Keratinocyte (primary cell): ENCODE data around the gene AMIGO2. TPM values are rescaled to one million over a fixed set of nuclear protein-coding genes. Genes with fewer than 3 reads are reported as not detected.

Experiments used
- DNase-seq: peaks from one replicate; pipeline ENCODE4 v3.0.0-alpha.2; 2011; ENCODE audit warnings: low read depth, missing footprints, low spot score
- FAIRE-seq: peaks from 2 replicates; lab custom pipeline; 2011; peaks lifted over from hg19 to GRCh38; lab: Jason Lieb, UNC
- H2AFZ ChIP-seq: 2 replicates; pipeline ENCODE4 v1.6.0; 2012; ENCODE audit warnings: low read length, control low read depth, inconsistent platforms; ENCODE audit not compliant: control insufficient read depth
- H3K27ac ChIP-seq: 2 replicates; pipeline ENCODE4 v1.5.1; 2011; ENCODE audit warnings: low read length; ENCODE audit not compliant: control insufficient read depth, insufficient read depth
- H3K27me3 ChIP-seq: 3 replicates; pipeline ENCODE4 v1.6.0; 2011; ENCODE audit warnings: low read length; ENCODE audit not compliant: control insufficient read depth, insufficient read depth; ENCODE audit errors: extremely low read depth
- H3K36me3 ChIP-seq, 2 experiments: 2 replicates in 1 of 2; 3 replicates in 1 of 2; pipeline ENCODE4 v1.5.1; 2011; ENCODE audit warnings: low read length in 2 of 2, mild to moderate bottlenecking in 1 of 2; ENCODE audit not compliant: control insufficient read depth in 2 of 2, insufficient read depth in 2 of 2; ENCODE audit errors: extremely low read depth in 1 of 2
- H3K4me1 ChIP-seq: 3 replicates; pipeline ENCODE4 v1.5.1; 2011; ENCODE audit warnings: low read length; ENCODE audit not compliant: control insufficient read depth, insufficient read depth; ENCODE audit errors: extremely low read depth
- H3K4me2 ChIP-seq: 3 replicates; pipeline ENCODE4 v1.6.0; 2011; ENCODE audit warnings: low read depth, low read length; ENCODE audit not compliant: control insufficient read depth, insufficient read depth; ENCODE audit errors: extremely low read depth
- H3K4me3 ChIP-seq, 3 experiments: fragments of 200-600 bp in 1 of 3; sonication (generic) in 1 of 3; 2 replicates in 2 of 3; 3 replicates in 1 of 3; pipeline ENCODE4 v1.5.1; 2011 to 2016; ENCODE audit warnings: low read length in 3 of 3, mild to moderate bottlenecking in 3 of 3, control low read depth in 2 of 3, inconsistent platforms in 1 of 3, low read depth in 1 of 3, mixed read lengths in 1 of 3, mixed run types in 1 of 3, moderate library complexity in 1 of 3; ENCODE audit not compliant: control insufficient read depth in 2 of 3, insufficient read depth in 2 of 3; ENCODE audit errors: extremely low read depth in 1 of 3
- H3K79me2 ChIP-seq: 2 replicates; pipeline ENCODE4 v1.6.0; 2012; ENCODE audit warnings: low read length; ENCODE audit not compliant: control insufficient read depth, insufficient read depth
- H3K9ac ChIP-seq: 3 replicates; pipeline ENCODE4 v1.6.0; 2011; ENCODE audit warnings: low read length; ENCODE audit not compliant: control insufficient read depth, insufficient read depth; ENCODE audit errors: extremely low read depth
- H3K9me1 ChIP-seq: 3 replicates; pipeline ENCODE4 v1.6.0; 2011; ENCODE audit warnings: low read length; ENCODE audit not compliant: control insufficient read depth, insufficient read depth; ENCODE audit errors: extremely low read depth
- H3K9me3 ChIP-seq: 2 replicates; pipeline ENCODE4 v1.5.1; 2012; ENCODE audit warnings: low read depth, low read length; ENCODE audit not compliant: control insufficient read depth
- H4K20me1 ChIP-seq: 3 replicates; pipeline ENCODE4 v1.6.0; 2011; ENCODE audit warnings: low read length; ENCODE audit not compliant: control insufficient read depth, insufficient read depth; ENCODE audit errors: extremely low read depth
- CTCF ChIP-seq, 3 experiments: IDR thresholded peaks in 1 of 3; conservative IDR thresholded peaks in 1 of 3; optimal IDR thresholded peaks in 1 of 3; 2 replicates in 2 of 3; 3 replicates in 1 of 3; pipeline versions ENCODE3 to v1.5.1; 2011; ENCODE audit warnings: low read length in 3 of 3, mild to moderate bottlenecking in 3 of 3, moderate library complexity in 2 of 3, control low read depth in 1 of 3, inconsistent platforms in 1 of 3; ENCODE audit not compliant: insufficient read depth in 2 of 3; ENCODE audit errors: extremely low read depth in 1 of 3
- EZH2 ChIP-seq: IDR thresholded peaks from one replicate; pipeline ENCODE4 v1.6.1; 2012; ENCODE audit warnings: inconsistent platforms, mild to moderate bottlenecking, low read length, moderate library complexity
- dilution Hi-C: fragments of 300-500 bp; cut with MboI; formaldehyde crosslinking; loops from one replicate; pipeline ENCODE4 v1.7.0; 2020; ENCODE audit warnings: low sequenced_read_pairs; ENCODE audit not compliant: extremely low pct_ligation_motif_present
- polyA plus RNA-seq, 5 experiments: library from polyadenylated mRNA; depleted of rRNA in 3 of 5; stranded (reverse) in 3 of 5; stranded (forward) in 1 of 5; unstranded in 1 of 5; fragments of >200 nt; gene quantifications; 1 replicate in 1 of 5; 2 replicates in 3 of 5; 3 replicates in 1 of 5; pipeline versions ENCODE4 v1.2.1 to v1.2.3, GENCODE V29; 2011 to 2012; ENCODE audit warnings: missing spikeins in 2 of 5, low read depth in 1 of 5, low replicate concordance in 1 of 5

Gene AMIGO2
- polyA plus RNA-seq, 1 donor (not counting 4 experiments of a cell fraction or from before 2014, with no cell fraction given) = 71.3 TPM

- H3K4me2 ChIP-seq = no peak overlapping the region
- H3K9me3 ChIP-seq = no peaks in the 10 kb centered on the region
- H4K20me1 ChIP-seq = no peaks in the 10 kb centered on the region
- no peak overlapping the region for H3K4me3 ChIP-seq
- no peaks in the 10 kb centered on the region for H3K36me3 ChIP-seq
- H3K9me1 ChIP-seq = no peaks in the 10 kb centered on the region
- H3K27ac ChIP-seq = no peak overlapping the region
- FAIRE-seq (no peak), DNase-seq (no peak)
- peaks cover 26% of the 10 kb centered on the region for H3K79me2 ChIP-seq
- dilution Hi-C loops = no loop called here
- H3K4me1 ChIP-seq = peaks cover 78% of the 10 kb centered on the region
- no peak overlapping the region for H2AFZ ChIP-seq
- TF ChIP-seq CTCF (optimal IDR thresholded peaks at IDR 0.05 in 1 of 3, IDR thresholded peaks at IDR 0.05 in 1 of 3, conservative IDR thresholded peaks at IDR 0.05 in 1 of 3; ENCODE audit: extremely low read depth in 1 of 3, insufficient read depth in 2 of 3, low read length in 3 of 3) (no peak), EZH2 (no peak)
- no peaks in the 10 kb centered on the region for H3K27me3 ChIP-seq
- H3K9ac ChIP-seq = no peak overlapping the region
These were observed 4.4 kb upstream of the AMIGO2 start for GRCh38 chr12:47084172-47084571.

- DNase-seq = peak; percentile 76
- Histone ChIP-seq H3K9me3 (no peaks in the 10 kb centered on the region), H3K27ac (peak overlapping the region; percentile 90), H3K4me2 (peak overlapping the region; percentile 89), H3K9ac (no peak overlapping the region), H3K36me3 (peaks cover under 1 to 7% of the 10 kb centered on the region in 2 experiments), H3K4me1 (peaks cover 74% of the 10 kb centered on the region), H3K4me3 (peak overlapping the region in 2 of 3 experiments; percentile 29 to 31), H3K79me2 (peaks cover 37% of the 10 kb centered on the region), H3K27me3 (no peaks in the 10 kb centered on the region), H2AFZ (no peak overlapping the region), H4K20me1 (no peaks in the 10 kb centered on the region), H3K9me1 (no peaks in the 10 kb centered on the region)
- dilution Hi-C loops = no loop called here
- TF ChIP-seq EZH2 = no peak
- no peak for TF ChIP-seq CTCF (optimal IDR thresholded peaks at IDR 0.05 in 1 of 3, IDR thresholded peaks at IDR 0.05 in 1 of 3, conservative IDR thresholded peaks at IDR 0.05 in 1 of 3; ENCODE audit: extremely low read depth in 1 of 3, insufficient read depth in 2 of 3, low read length in 3 of 3)
- FAIRE-seq = peak; percentile 61
These were observed 3.2 kb upstream of the AMIGO2 start for GRCh38 chr12:47082796-47083621.
